Ascending aorta (tissue), 2 donors: ENCODE data around the gene LIN28A. TPM values are rescaled to one million over a fixed set of nuclear protein-coding genes. Genes with fewer than 3 reads are reported as not detected.

Experiments
- DNase-seq, 2 donors: peaks; one replicate each; pipeline ENCODE4 v3.0.0-alpha.2; 2019; ENCODE audit warnings: low spot score in 2 of 2
- H3K27ac ChIP-seq, 2 donors: fragments of 200-600 bp; sonication (generic); one replicate each; pipeline ENCODE4 v1.5.1; 2016 to 2017; ENCODE audit warnings: mild to moderate bottlenecking in 1 of 2
- H3K27me3 ChIP-seq: fragments of 200-600 bp; sonication (generic); one replicate; pipeline ENCODE4 v1.5.1; 2017
- H3K36me3 ChIP-seq, 2 donors: fragments of 200-600 bp; sonication (generic); one replicate each; pipeline ENCODE4 v1.5.1; 2016
- H3K4me1 ChIP-seq, 2 donors: fragments of 200-600 bp; sonication (generic); one replicate each; pipeline ENCODE4 v1.5.1; 2016 to 2017; ENCODE audit warnings: mild to moderate bottlenecking in 1 of 2
- H3K4me3 ChIP-seq, 2 donors: fragments of 200-600 bp; sonication (generic); one replicate each; pipeline ENCODE4 v1.5.1; 2016 to 2017; ENCODE audit warnings: mild to moderate bottlenecking in 1 of 2
- H3K9me3 ChIP-seq, 2 donors: fragments of 200-600 bp; sonication (generic); one replicate each; pipeline ENCODE4 v1.5.1; 2016
- CTCF ChIP-seq, 3 experiments: fragments of 200-600 bp in 2 of 3; fragments of 450-650 bp in 1 of 3; sonication (generic) in 2 of 3; IDR thresholded peaks; one replicate each; pipeline ENCODE4 v1.5.1; 2016 to 2019; ENCODE audit warnings: antibody characterized with exemption in 3 of 3, mild to moderate bottlenecking in 1 of 3, moderate library complexity in 1 of 3
- intact Hi-C: fragments of 100-400 bp; cut with DNase I; formaldehyde crosslinking; loops from one replicate; pipeline ENCODE4 v1.15.1; 2023
- total RNA-seq: library from RNA; depleted of rRNA; stranded (reverse); fragments of >200 nt; gene quantifications from one replicate; pipeline ENCODE4 v1.1.0, GENCODE V29; 2016

Gene LIN28A
- total RNA-seq, 1 donor from 2014 or later, result not detected

- Histone ChIP-seq H3K9me3 (no peaks in the 10 kb centered on the region), H3K27ac (no peak overlapping the region), H3K36me3 (peaks cover 18 to 51% of the 10 kb centered on the region in 2 donors), H3K27me3 (no peaks in the 10 kb centered on the region), H3K4me3 (no peak overlapping the region), H3K4me1 (peaks cover 4 to 20% of the 10 kb centered on the region in 2 donors)
- intact Hi-C loops, result no loop called here
- no peak for DNase-seq
- no peak for TF ChIP-seq CTCF (IDR thresholded peaks at IDR 0.05)
Observed at GRCh38 chr1:26468911-26469310, 58.3 kb downstream of the LIN28A start.

- intact Hi-C loops, result no loop called here
- Histone ChIP-seq H3K27me3 (no peaks in the 10 kb centered on the region), H3K9me3 (no peaks in the 10 kb centered on the region), H3K4me3 (no peak overlapping the region), H3K27ac (no peak overlapping the region), H3K4me1 (peaks cover 5 to 22% of the 10 kb centered on the region in 2 donors), H3K36me3 (peaks cover 17 to 51% of the 10 kb centered on the region in 2 donors)
- TF ChIP-seq CTCF (IDR thresholded peaks at IDR 0.05), result no peak
- no peak for DNase-seq
Observed at GRCh38 chr1:26469558-26469957, 58.9 kb downstream of the LIN28A start.

GRCh38 chr1:26470878-26471497 lies 60.4 kb downstream of the LIN28A start:
- Histone ChIP-seq H3K4me3 (peak overlapping the region; percentile 72 to 90), H3K27ac (no peak overlapping the region)

DNA sequence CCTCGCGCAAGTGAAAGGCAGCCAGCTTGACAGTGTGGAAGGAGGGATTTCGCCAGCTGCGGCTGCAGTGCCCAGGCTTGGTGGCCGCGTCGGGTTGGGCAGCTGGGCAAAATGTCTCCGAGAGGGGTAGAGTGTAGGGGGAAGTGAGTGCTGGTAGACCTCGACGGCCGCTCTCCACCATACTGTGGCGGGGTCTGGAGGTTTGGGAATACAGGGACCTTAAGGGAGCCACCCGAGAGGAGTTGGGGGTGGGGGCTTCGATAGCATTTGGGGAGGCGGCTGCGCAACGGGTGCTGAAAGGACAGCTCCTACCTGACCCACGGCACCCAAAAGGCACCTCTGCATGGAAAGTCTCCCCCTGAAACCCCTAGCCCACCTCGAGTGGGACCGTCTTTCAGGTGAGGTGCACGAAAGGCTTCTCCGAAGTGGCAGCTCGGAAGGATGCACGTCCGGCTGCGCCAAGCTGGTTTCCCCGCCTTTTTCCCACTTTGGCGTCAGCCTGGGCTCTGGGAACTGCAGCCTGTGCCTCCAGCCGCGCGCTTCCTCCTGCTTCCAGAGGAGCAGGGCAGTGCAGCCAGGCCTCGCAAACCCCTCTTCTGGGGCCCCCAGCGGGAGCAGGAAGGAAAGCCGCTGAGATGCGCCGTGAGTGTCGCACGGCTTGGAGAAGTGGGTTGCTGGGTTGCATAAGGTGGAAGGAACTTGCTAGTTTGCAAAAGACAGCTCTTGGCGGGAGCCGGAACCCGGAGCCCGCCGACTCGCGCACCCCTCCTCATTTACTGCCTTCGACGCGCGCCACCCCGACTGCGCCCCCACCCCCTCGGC lies 61.1 kb downstream of the LIN28A start:
- H3K36me3 ChIP-seq, result peaks cover 4 to 43% of the 10 kb centered on the region in 2 donors
- peak overlapping the region; percentile 72 to 90 for H3K4me3 ChIP-seq
- peaks cover 5 to 22% of the 10 kb centered on the region in 2 donors for H3K4me1 ChIP-seq
- no peaks in the 10 kb centered on the region for H3K9me3 ChIP-seq
- peak; percentile 12 to 83 for DNase-seq
- TF ChIP-seq CTCF (IDR thresholded peaks at IDR 0.05), result no peak
- peak overlapping the region; percentile 94 to 100 for H3K27ac ChIP-seq
- H3K27me3 ChIP-seq, result no peaks in the 10 kb centered on the region
- intact Hi-C loops, result loop anchor here (1.0 to 5.0 kb wide), 3 partner anchors 29 to 239 kb away; partner anchors contain the start of genes CEP85 and DHDDS

More at GRCh38 chr1:26470878-26471497, 60.4 kb downstream of the LIN28A start:
- no peaks in the 10 kb centered on the region for H3K9me3 ChIP-seq
- H3K4me1 ChIP-seq, result peaks cover 5 to 22% of the 10 kb centered on the region in 2 donors
- H3K27me3 ChIP-seq, result no peaks in the 10 kb centered on the region
- DNase-seq, result no peak
- intact Hi-C loops, result loop anchor here (5.0 kb wide), 1 partner anchor 239 kb away; the partner anchor contains the start of gene CEP85
- no peak for TF ChIP-seq CTCF (IDR thresholded peaks at IDR 0.05)
- peaks cover 9 to 43% of the 10 kb centered on the region in 2 donors for H3K36me3 ChIP-seq

DNA sequence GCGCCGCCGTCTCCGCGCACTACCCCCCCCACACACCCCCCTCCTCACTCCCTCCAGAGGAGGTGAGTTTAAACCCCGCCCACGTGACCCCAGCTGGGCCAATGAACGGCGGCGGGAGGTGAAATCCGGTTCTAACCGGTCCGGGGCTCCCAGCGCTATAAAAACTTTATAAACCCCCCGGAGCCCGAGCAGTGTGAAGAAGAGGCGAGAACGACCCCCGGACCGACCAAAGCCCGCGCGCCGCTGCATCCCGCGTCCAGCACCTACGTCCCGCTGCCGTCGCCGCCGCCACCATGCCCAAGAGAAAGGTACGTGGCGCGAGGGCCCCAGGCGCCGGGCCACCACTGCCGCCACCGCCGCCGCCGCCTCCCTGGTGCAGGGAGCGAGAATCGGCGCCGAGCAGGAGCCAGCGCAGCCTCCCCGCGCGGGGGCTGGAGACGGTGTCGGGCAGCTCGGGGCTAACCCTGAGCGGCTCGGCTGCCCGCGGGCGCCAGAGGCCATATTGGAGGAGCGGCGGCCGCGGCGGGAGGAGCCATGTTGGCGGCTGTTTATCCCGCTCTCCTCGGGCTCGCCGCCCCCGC lies 61.8 kb downstream of the LIN28A start, which contains the start of gene HMGN2:
TSS of gene HMGN2 (plus strand) at position 121 of the 581 bp plus-strand sequence. CDS start at position 294, 173 bp downstream.
- Histone ChIP-seq H3K36me3 (peaks cover 7 to 43% of the 10 kb centered on the region in 2 donors), H3K4me3 (peak within 1 kb of the TSS; percentile 72 to 90), H3K27me3 (no peaks in the 10 kb centered on the region), H3K4me1 (peaks cover 5 to 22% of the 10 kb centered on the region in 2 donors), H3K27ac (peak within 1 kb of the TSS; percentile 94 to 100), H3K9me3 (no peaks in the 10 kb centered on the region)
- TF ChIP-seq CTCF (IDR thresholded peaks at IDR 0.05), result no peak
- intact Hi-C loops, result loop anchor here (1.0 to 5.0 kb wide), 3 partner anchors 28 to 240 kb away; partner anchors contain the start of genes CEP85 and DHDDS
- peak; percentile 66 to 91 for DNase-seq
